Activated T-helper 1 cell treated with anti-CD3 and anti-CD28 coated beads, Interleukin-2, amount 50 U/mL, for 16 hours (primary cell): ENCODE data around the gene DAPL1.

Experiments
- DNase-seq, 2 donors: peaks; one replicate each; pipeline ENCODE4 v3.0.0-alpha.2; 2020; ENCODE audit warnings: low read depth in 1 of 2, low spot score in 1 of 2

DAPL1 gene

GRCh38 chr2:158777077-158777476 is 18.0 kb upstream of the DAPL1 start:
- DNase-seq, result no peak

- DNase-seq, result no peak
These were observed 16.9 kb upstream of the DAPL1 start for GRCh38 chr2:158778243-158778642.

DNA sequence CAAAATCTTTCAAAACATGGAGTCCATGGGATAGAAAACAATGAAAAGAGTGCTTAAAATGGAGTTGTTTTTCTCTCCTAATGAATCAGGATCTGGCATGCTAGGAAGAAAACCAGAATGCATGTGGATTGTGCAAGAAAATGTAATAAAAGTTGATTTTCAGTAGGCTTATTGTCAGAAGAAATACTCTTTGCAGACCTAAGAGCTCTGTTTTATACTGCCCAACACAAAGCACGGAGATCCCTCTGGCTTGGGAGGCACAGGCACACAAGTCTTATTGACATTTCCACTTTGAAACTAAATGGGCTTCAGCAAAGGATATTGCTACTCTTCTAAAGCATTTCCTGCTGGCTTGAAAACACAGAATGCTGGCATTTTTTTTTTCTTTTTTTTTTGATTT is 15.5 kb upstream of the DAPL1 start:
- DNase-seq, result no peak

DNA sequence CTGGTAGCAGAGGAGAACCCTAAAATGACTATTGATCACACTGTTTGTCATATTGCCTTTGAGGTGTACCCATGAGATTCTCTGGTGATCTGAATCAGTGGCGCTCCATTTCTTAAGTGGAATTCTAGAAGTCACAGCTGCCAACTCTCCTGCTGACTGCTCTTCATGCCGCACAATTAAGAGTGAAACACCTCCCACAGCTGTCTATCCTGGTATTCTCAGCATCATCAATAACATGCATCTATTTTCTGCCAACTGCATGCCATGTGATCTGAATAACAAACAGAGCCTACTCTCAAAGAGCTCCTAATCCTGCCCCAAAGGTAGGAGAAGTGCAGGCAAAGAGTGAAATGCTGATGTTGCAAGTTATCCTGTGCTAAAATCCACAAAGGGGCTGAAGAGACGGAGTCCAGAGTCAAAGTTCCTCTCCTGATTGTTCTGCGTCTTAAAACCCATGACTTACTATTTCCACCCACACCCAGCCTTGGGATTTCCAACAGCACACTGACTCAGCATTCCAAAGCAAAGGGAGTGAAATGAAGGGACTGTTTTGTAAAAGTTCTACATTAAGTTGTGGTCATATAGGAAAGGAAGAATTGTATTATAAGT is 13.7 kb upstream of the DAPL1 start:
- no peak for DNase-seq

- DNase-seq, result no peak
These were observed 13.0 kb upstream of the DAPL1 start for GRCh38 chr2:158782136-158782535.

- DNase-seq, result no peak
These were observed 12.5 kb upstream of the DAPL1 start for GRCh38 chr2:158782616-158783015.

DNA sequence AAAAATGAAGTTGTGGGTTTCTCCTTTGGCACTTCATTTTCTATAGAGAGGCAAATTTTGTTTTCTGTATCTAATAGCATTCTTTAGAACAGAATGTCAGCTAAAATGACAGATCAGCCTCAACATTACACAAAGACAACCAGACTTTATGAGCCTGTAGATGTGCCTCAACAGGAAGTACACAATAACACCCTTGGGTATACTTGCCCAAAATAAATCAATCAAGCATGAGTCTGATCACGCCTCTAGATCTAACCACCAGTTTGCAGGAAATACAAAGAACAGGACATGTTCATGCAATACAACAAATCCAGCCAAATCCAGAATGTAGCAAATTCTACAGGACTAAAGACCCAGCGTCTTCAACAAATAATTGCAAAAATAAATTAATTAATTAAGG is 11.2 kb upstream of the DAPL1 start:
- DNase-seq, result no peak

DNA sequence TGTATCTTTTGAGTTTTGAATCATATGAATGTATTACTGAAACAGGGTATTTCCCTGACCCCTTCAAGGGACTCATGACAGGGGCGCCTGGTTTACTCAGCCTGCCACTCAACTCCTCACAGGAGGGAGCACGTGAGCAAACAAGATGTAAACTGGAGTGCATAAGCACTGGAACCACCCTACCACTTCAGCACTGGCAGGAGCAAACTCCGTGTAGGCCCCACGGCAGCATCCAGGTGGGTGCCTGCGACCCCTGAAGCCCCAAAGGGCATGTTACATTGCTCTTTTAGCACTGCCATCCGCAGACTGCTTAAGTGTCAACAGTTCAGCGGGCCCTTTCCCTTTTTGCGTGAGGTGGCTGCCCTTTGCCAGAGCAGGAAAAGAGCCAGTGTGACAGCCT is 8.2 kb upstream of the DAPL1 start:
- no peak for DNase-seq

GRCh38 chr2:158788951-158789350 is 6.2 kb upstream of the DAPL1 start:
- DNase-seq, result no peak

DNA sequence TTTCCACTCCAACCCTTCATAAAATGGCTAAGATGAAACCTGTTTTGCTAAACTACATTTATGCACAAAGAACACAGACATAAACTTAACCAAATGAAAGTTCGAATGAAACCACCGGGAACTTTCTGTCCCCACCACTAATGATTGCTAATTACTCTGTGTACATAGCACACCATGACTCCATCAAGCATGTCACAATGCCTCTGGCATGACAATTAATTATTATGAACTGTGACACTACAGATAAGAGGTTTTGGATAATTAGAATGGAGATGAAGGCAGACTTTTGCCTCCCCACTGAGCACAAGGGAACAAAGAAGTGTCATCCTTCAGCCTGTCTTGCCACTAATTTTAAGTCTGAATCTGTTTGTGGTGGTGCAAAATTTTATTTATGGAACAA is 1.5 kb downstream of the DAPL1 start:
- DNase-seq, result no peak

- DNase-seq, result no peak
These were observed 3.0 kb downstream of the DAPL1 start for GRCh38 chr2:158797963-158798700.

- DNase-seq, result no peak
These were observed 4.1 kb downstream of the DAPL1 start for GRCh38 chr2:158799181-158799580.

- DNase-seq, result no peak
These were observed 8.4 kb downstream of the DAPL1 start for GRCh38 chr2:158803506-158803905.

DNA sequence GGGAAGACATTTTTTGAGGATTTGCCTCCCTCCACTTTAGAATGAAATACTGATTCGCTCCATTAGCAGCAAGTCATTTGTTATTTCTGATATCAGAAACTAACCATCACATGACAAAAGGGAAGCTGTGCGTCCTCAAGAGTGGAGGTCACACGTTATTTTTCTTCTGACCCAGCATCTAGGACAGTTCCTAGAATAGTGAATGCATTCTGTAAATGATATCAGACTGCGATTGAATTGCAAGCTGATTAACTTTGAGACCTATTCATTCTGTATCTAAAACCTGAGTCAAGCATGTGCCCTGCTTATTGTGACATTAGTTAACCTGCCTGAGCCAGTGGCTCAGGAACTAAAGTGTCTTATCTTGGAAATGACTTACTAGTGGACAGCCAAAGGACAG is 10.1 kb downstream of the DAPL1 start:
- DNase-seq, result no peak

- no peak for DNase-seq
These were observed 10.8 kb downstream of the DAPL1 start for GRCh38 chr2:158805936-158806335.

DNA sequence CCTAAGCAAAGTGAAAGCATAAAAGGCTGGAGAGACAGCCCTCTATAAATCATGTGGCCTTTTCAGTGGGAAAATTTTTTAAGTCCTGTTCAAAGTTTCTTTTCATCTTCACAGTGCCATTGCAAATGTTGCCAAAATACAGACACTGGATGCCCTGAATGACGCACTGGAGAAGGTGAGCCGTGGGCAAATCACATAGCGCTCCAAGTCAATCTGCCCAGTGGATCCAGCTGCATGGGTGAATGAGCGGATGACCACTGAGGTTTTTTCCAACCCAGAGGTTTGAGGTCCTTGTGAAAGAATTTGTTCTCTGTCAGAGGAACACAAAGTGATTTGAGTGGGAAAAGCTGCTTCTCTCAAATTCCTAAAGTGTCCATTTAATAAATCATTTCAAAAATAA is 11.8 kb downstream of the DAPL1 start:
- DNase-seq, result no peak

DNA sequence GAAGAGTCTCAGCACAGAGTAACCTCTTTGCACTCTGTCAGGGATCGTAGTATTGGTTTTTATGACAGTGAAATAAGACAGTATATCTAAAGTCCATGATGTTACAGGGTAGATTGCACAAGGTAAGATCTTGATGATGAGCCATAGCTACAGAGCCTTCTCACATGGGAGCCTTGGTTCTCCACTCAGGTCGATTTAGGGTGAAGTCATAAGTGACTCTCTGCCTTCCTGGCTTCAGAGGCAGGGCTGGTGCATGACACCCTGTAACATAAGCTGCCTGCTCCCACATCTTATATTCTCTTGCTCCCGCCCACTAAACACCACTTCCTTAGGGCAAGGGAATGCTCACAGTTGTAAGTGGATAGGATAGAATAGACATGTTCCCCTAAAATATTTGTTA is 13.3 kb downstream of the DAPL1 start:
- no peak for DNase-seq

GRCh38 chr2:158809816-158810215 is 14.7 kb downstream of the DAPL1 start:
- no peak for DNase-seq

GRCh38 chr2:158810731-158811460 is 15.8 kb downstream of the DAPL1 start:
- no peak for DNase-seq

DNA sequence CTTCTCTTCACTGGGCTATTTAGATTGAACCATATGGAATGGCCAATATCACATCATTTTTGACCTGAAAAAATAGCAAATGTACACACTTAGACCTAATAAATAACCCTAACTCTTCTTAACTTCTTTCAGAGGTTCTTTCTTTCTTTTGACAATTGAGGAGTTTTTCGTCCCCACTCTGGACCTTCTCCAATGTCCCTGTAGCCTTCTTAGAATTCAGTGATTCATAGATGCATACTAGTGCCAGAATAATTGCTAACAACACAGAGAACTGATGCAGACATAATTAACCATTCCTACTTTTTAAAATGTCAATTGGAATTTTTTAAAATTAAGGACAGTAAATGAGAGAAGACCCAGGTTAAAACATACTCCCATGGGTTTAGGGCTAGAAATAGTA is 20.0 kb downstream of the DAPL1 start:
- DNase-seq, result no peak

GRCh38 chr2:158815658-158816057 is 20.5 kb downstream of the DAPL1 start:
- no peak for DNase-seq

DNA sequence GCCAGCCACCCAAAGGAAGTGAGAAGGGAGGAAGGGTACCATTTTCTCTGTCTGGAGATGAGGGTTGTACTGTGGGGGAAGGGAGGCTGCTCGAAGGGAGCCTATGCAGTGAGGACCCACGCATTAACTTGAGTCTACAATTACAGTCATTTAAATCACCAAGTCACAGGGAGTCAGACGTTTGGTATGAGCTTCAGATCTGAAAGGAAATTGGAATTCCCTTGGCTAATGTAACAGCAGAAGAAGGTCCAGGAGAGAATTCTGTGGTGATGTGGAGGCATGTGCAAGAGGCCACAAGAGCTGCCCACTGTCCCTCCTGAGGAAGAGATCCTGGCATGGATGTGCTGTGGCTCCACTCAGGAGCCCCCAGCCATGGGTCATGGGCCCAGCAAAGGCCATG is 22.5 kb downstream of the DAPL1 start:
- no peak for DNase-seq
